COLO668 (cell line): ENCODE data around the gene EIF2AK2.
A peak's percentile ranks its signal among the peaks of the same experiment; 100 is the strongest.

Experiments
- DNase-seq: peaks from one replicate; lab custom pipeline; 2025; ENCODE audit not compliant: unreplicated experiment; lab: John Stamatoyannopoulos, UW

The EIF2AK2 gene

GRCh38 chr2:37104178-37104577 lies 52.6 kb downstream of the EIF2AK2 start:
- DNase-seq: no peak

GRCh38 chr2:37102588-37102987 lies 54.2 kb downstream of the EIF2AK2 start:
- no peak for DNase-seq

GRCh38 chr2:37100054-37100453 lies 56.7 kb downstream of the EIF2AK2 start:
- no peak for DNase-seq

GRCh38 chr2:37098416-37099118 lies 58.2 kb downstream of the EIF2AK2 start:
- no peak for DNase-seq

- DNase-seq: no peak
Measured at GRCh38 chr2:37096568-37096967, 60.2 kb downstream of the EIF2AK2 start.

GRCh38 chr2:37091873-37092272 lies 64.9 kb downstream of the EIF2AK2 start:
- no peak for DNase-seq

- DNase-seq: no peak
Measured at GRCh38 chr2:37090019-37090477, 66.7 kb downstream of the EIF2AK2 start.

GRCh38 chr2:37085731-37086147 lies 71.0 kb downstream of the EIF2AK2 start:
- DNase-seq: no peak

- DNase-seq: no peak
Measured at GRCh38 chr2:37084797-37085196, 72.0 kb downstream of the EIF2AK2 start.

- DNase-seq: peak; percentile 97
Measured at GRCh38 chr2:37083873-37084794, 72.6 kb downstream of the EIF2AK2 start, which contains the start of the genes GPATCH11 and HEATR5B. GPATCH11 (plus strand) TSS chr2:37084518; CDS start chr2:37088382, 3,864 bp downstream. HEATR5B (minus strand) TSS chr2:37084372; CDS start chr2:37083414, 958 bp downstream.

GRCh38 chr2:37080689-37081088 lies 76.1 kb downstream of the EIF2AK2 start:
- no peak for DNase-seq

- no peak for DNase-seq
Measured at GRCh38 chr2:37080266-37080665, 76.5 kb downstream of the EIF2AK2 start.

- no peak for DNase-seq
Measured at GRCh38 chr2:37070931-37071330, 85.8 kb downstream of the EIF2AK2 start.

- DNase-seq: no peak
Measured at GRCh38 chr2:37068686-37069085, 88.1 kb downstream of the EIF2AK2 start.

GRCh38 chr2:37061776-37062175 lies 95.0 kb downstream of the EIF2AK2 start:
- no peak for DNase-seq

- DNase-seq: no peak
Measured at GRCh38 chr2:37061013-37061711, 95.6 kb downstream of the EIF2AK2 start.

- DNase-seq: no peak
Measured at GRCh38 chr2:37060446-37060845, 96.3 kb downstream of the EIF2AK2 start.

GRCh38 chr2:37059841-37060240 lies 96.9 kb downstream of the EIF2AK2 start:
- DNase-seq: no peak

GRCh38 chr2:37052600-37053332 lies 104.0 kb downstream of the EIF2AK2 start:
- no peak for DNase-seq
